Neuronal stem cell (in vitro differentiated cells): ENCODE data around the gene NAT16.

Experiments
- DNase-seq: peaks from one replicate; pipeline ENCODE4 v3.0.0-alpha.2; 2013; ENCODE audit warnings: low spot score
- H2AFZ ChIP-seq: one replicate; pipeline ENCODE4 v1.6.1; 2013; ENCODE audit warnings: mild to moderate bottlenecking, low read length, inconsistent platforms
- H2AK5ac ChIP-seq: 2 replicates; pipeline ENCODE4 v1.6.1; 2013; ENCODE audit warnings: low read depth, mild to moderate bottlenecking, inconsistent platforms, low read length, moderate library complexity, mixed read lengths
- H2BK120ac ChIP-seq: 2 replicates; pipeline ENCODE4 v1.6.1; 2013; ENCODE audit warnings: low read depth, mild to moderate bottlenecking, inconsistent platforms, low read length, moderate library complexity, mixed read lengths
- H2BK12ac ChIP-seq: one replicate; pipeline ENCODE4 v1.6.1; 2013; ENCODE audit warnings: low read length, inconsistent platforms
- H2BK15ac ChIP-seq: 2 replicates; pipeline ENCODE4 v1.6.1; 2013; ENCODE audit warnings: mild to moderate bottlenecking, low read length, inconsistent platforms, mixed read lengths
- H2BK5ac ChIP-seq: one replicate; pipeline ENCODE4 v1.6.1; 2013; ENCODE audit warnings: inconsistent platforms, mild to moderate bottlenecking, low read length, moderate library complexity
- H3K14ac ChIP-seq: one replicate; pipeline ENCODE4 v1.6.1; 2013; ENCODE audit warnings: low read length, inconsistent platforms
- H3K18ac ChIP-seq: 2 replicates; pipeline ENCODE4 v1.6.1; 2013; ENCODE audit warnings: low read length, inconsistent platforms
- H3K23ac ChIP-seq: 2 replicates; pipeline ENCODE4 v1.6.1; 2013; ENCODE audit warnings: low read depth, mild to moderate bottlenecking, mixed read lengths, low read length, inconsistent platforms; ENCODE audit not compliant: poor library complexity
- H3K27ac ChIP-seq: replicated peaks from 3 replicates; pipeline ENCODE4 v1.5.1; 2013; ENCODE audit warnings: low read length, inconsistent platforms
- H3K27me3 ChIP-seq, 3 experiments: 2 replicates each; pipeline ENCODE4 v1.6.1; 2013; ENCODE audit warnings: low read length in 3 of 3, mild to moderate bottlenecking in 2 of 3, inconsistent platforms in 1 of 3, low read depth in 1 of 3, mixed read lengths in 1 of 3, moderate library complexity in 1 of 3; ENCODE audit not compliant: control insufficient read depth in 3 of 3, insufficient read depth in 3 of 3
- H3K36me3 ChIP-seq, 2 donors: replicated peaks in 1 of 2; 2 replicates each; pipeline ENCODE4 v1.6.1; 2013; ENCODE audit warnings: low read length in 2 of 2; ENCODE audit not compliant: control insufficient read depth in 2 of 2, insufficient read depth in 2 of 2
- H3K4ac ChIP-seq: 2 replicates; pipeline ENCODE4 v1.6.1; 2013; ENCODE audit warnings: inconsistent platforms, mild to moderate bottlenecking, low read length, moderate library complexity
- H3K4me1 ChIP-seq, 2 donors: 1 replicate in 1 of 2; 2 replicates in 1 of 2; pipeline ENCODE4 v1.6.1; 2013; ENCODE audit warnings: low read length in 2 of 2, low read depth in 1 of 2; ENCODE audit not compliant: control insufficient read depth in 2 of 2, insufficient read depth in 1 of 2
- H3K4me2 ChIP-seq: one replicate; pipeline ENCODE4 v1.6.1; 2013; ENCODE audit warnings: mild to moderate bottlenecking, low read length, inconsistent platforms; ENCODE audit not compliant: insufficient read depth, poor library complexity, severe bottlenecking
- H3K4me3 ChIP-seq, 2 donors: 2 replicates each; pipeline ENCODE4 v1.5.1; 2013; ENCODE audit warnings: low read length in 2 of 2, mild to moderate bottlenecking in 2 of 2, inconsistent platforms in 1 of 2, moderate library complexity in 1 of 2
- H3K79me1 ChIP-seq: one replicate; pipeline ENCODE4 v1.6.1; 2013; ENCODE audit warnings: low read depth, mild to moderate bottlenecking, inconsistent platforms, low read length, moderate library complexity
- H3K9ac ChIP-seq: one replicate; pipeline ENCODE4 v1.6.1; 2013; ENCODE audit warnings: mild to moderate bottlenecking, low read depth, low read length, inconsistent platforms; ENCODE audit not compliant: poor library complexity
- H3K9me3 ChIP-seq, 2 donors: replicated peaks in 1 of 2; 2 replicates each; pipeline versions ENCODE3 to v1.6.1; 2013; ENCODE audit warnings: low read length in 2 of 2, mild to moderate bottlenecking in 2 of 2, inconsistent platforms in 1 of 2, low read depth in 1 of 2, mixed read lengths in 1 of 2, moderate library complexity in 1 of 2; ENCODE audit not compliant: control insufficient read depth in 2 of 2, insufficient read depth in 1 of 2
- H4K8ac ChIP-seq: one replicate; pipeline ENCODE4 v1.6.1; 2013; ENCODE audit warnings: low read depth, mild to moderate bottlenecking, inconsistent platforms, low read length, moderate library complexity
- H4K91ac ChIP-seq: one replicate; pipeline ENCODE4 v1.6.1; 2013; ENCODE audit warnings: low read length, low read depth, mild to moderate bottlenecking, inconsistent platforms; ENCODE audit not compliant: poor library complexity
- WGBS, 2 donors: extraction: QIAGEN DNeasy Blood & Tissue Kit; methylation state at CpG; one replicate each; pipeline ENCODE4 v1.1.7; 2013; ENCODE audit warnings: missing lambda C conversion rate in 2 of 2, mixed read lengths in 1 of 2; ENCODE audit not compliant: insufficient read length in 2 of 2, insufficient replicate concordance in 1 of 2; ENCODE audit errors: extremely low coverage in 2 of 2; 5-methylcytosine and 5-hydroxymethylcytosine counted together

Gene NAT16

DNA sequence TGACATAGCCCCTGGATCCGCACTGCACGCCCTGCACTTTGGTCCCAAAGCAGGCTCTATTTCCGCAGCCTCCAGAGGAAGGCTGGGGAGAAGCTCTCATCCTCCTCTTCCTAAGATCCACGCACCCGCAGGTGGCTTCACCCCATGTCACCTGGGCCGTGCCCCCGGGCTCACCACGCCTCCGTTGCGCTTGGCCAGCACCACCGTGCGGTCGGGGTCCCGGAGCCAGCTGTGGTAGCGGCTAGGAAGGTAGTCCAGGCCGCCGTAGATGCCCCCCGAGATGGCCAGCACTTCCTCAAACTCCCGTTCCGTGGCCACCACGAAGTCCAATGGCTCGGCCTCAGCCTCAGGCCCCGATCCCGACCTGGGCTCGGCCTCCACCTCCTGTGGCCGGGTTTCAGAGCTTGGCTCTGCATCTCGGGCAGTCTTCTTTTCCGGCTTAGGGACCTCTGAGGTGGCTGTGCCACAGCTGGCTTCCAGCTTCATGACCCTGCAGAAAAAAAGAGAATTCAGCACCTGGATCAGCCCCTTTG, 5.7 kb downstream of the NAT16 start:
- Histone ChIP-seq H3K23ac (peak overlapping the region; percentile 44), H4K8ac (no peak overlapping the region), H3K18ac (peak overlapping the region; percentile 59), H2BK120ac (no peak overlapping the region), H3K27ac (no peak overlapping the region), H3K9ac (no peak overlapping the region), H3K36me3 (no peaks in the 10 kb centered on the region), H3K4me2 (peak overlapping the region; percentile 60), H3K79me1 (no peaks in the 10 kb centered on the region), H3K27me3 (peaks cover 51 to 82% (median 81%) of the 10 kb centered on the region in 3 experiments), H2AK5ac (peak overlapping the region; percentile 91), H3K14ac (peak overlapping the region; percentile 21), H3K4me3 (no peak overlapping the region), H2BK5ac (no peak overlapping the region), H4K91ac (no peak overlapping the region), H3K9me3 (peaks cover 3 to 5% of the 10 kb centered on the region in 2 donors), H2BK12ac (peak overlapping the region; percentile 63), H2BK15ac (peak overlapping the region; percentile 93), H3K4me1 (peaks cover 30 to 36% of the 10 kb centered on the region in 2 donors), H3K4ac (no peak overlapping the region), H2AFZ (no peak overlapping the region)
- no CpG with 5 or more reads among the region's 28 CpGs for WGBS, 2 donors
- DNase-seq, result no peak

GRCh38 chr7:101173752-101174244, 6.3 kb downstream of the NAT16 start:
- H3K4me3 ChIP-seq, result no peak overlapping the region
- H3K18ac ChIP-seq, result no peak overlapping the region
- H2AFZ ChIP-seq, result no peak overlapping the region
- H3K23ac ChIP-seq, result peak overlapping the region; percentile 44
- peaks cover 35 to 42% of the 10 kb centered on the region in 2 donors for H3K4me1 ChIP-seq
- H3K4me2 ChIP-seq, result peak overlapping the region; percentile 43
- H3K9ac ChIP-seq, result no peak overlapping the region
- peak overlapping the region; percentile 91 for H2AK5ac ChIP-seq
- no peaks in the 10 kb centered on the region for H3K79me1 ChIP-seq
- no peak overlapping the region for H2BK120ac ChIP-seq
- no peak overlapping the region for H3K14ac ChIP-seq
- no peak overlapping the region for H3K27ac ChIP-seq
- no peak overlapping the region for H4K91ac ChIP-seq
- H3K9me3 ChIP-seq, result peaks cover 3 to 5% of the 10 kb centered on the region in 2 donors
- H4K8ac ChIP-seq, result no peak overlapping the region
- H2BK15ac ChIP-seq, result no peak overlapping the region
- H3K27me3 ChIP-seq, result peaks cover 55 to 88% (median 85%) of the 10 kb centered on the region in 3 experiments
- no peaks in the 10 kb centered on the region for H3K36me3 ChIP-seq
- no peak for DNase-seq
- H3K4ac ChIP-seq, result no peak overlapping the region
- no peak overlapping the region for H2BK12ac ChIP-seq
- peak overlapping the region; percentile 70 for H2BK5ac ChIP-seq
- WGBS, 2 donors, result no CpG with 5 or more reads among the region's 16 CpGs

GRCh38 chr7:101172854-101173751, 7.0 kb downstream of the NAT16 start:
- peaks cover 3% of the 10 kb centered on the region in 2 donors for H3K9me3 ChIP-seq
- H2BK15ac ChIP-seq, result peak overlapping the region; percentile 85
- no peak overlapping the region for H3K4ac ChIP-seq
- peak overlapping the region; percentile 96 for H3K23ac ChIP-seq
- peak overlapping the region; percentile 60 for H3K4me2 ChIP-seq
- H2AFZ ChIP-seq, result no peak overlapping the region
- H2BK5ac ChIP-seq, result peak overlapping the region; percentile 70
- DNase-seq, result no peak
- no CpG with 5 or more reads among the region's 53 CpGs for WGBS, 2 donors
- H3K4me1 ChIP-seq, result peaks cover 41 to 49% of the 10 kb centered on the region in 2 donors
- H2BK120ac ChIP-seq, result peak overlapping the region; percentile 83
- H2BK12ac ChIP-seq, result peak overlapping the region; percentile 97
- no peak overlapping the region for H4K91ac ChIP-seq
- H3K4me3 ChIP-seq, result no peak overlapping the region
- peaks cover 58 to 92% (median 90%) of the 10 kb centered on the region in 3 experiments for H3K27me3 ChIP-seq
- H3K27ac ChIP-seq, result no peak overlapping the region
- peak overlapping the region; percentile 76 for H2AK5ac ChIP-seq
- H4K8ac ChIP-seq, result no peak overlapping the region
- peak overlapping the region; percentile 80 for H3K9ac ChIP-seq
- H3K14ac ChIP-seq, result peak overlapping the region; percentile 56
- H3K36me3 ChIP-seq, result no peaks in the 10 kb centered on the region
- H3K79me1 ChIP-seq, result no peaks in the 10 kb centered on the region
- peak overlapping the region; percentile 95 for H3K18ac ChIP-seq
